ENCODE measurements around the gene NPHP4. TPM values are rescaled to one million over a fixed set of nuclear protein-coding genes. Genes with fewer than 3 reads are reported as not detected.

NPHP4 gene
- total RNA-seq, 2 donors from 2014 or later = 11.4 to 32.2 TPM

- 84% methylated on average over 8 of the region's 8 CpGs for WGBS
- Histone ChIP-seq H3K9me3 (no peaks in the 10 kb centered on the region), H3K27me3 (replicated peaks; ENCODE audit: insufficient read depth) (peaks cover 12% of the 10 kb centered on the region), H3K4me1 (replicated peaks) (no peaks in the 10 kb centered on the region), H3K27ac (no peak overlapping the region), H3K36me3 (no peaks in the 10 kb centered on the region), H3K4me3 (no peak overlapping the region)
- DNase-seq (ENCODE audit: low spot score) = no peak
- TF ChIP-seq CTCF (IDR thresholded peaks at IDR 0.05) = no peak
- no peak for TF ChIP-seq POLR2A (IDR thresholded peaks at IDR 0.05)
- no peak for TF ChIP-seq POLR2AphosphoS5 (IDR thresholded peaks at IDR 0.05)
- intact Hi-C loops (cut with DNase I) = no loop called here
Observed at GRCh38 chr1:5835179-5835562, 157.1 kb downstream of the NPHP4 start.

GRCh38 chr1:5834477-5835178, 157.6 kb downstream of the NPHP4 start:
- no peak overlapping the region for H3K4me3 ChIP-seq
- H3K27ac ChIP-seq = no peak overlapping the region
- no peak for DNase-seq (ENCODE audit: low spot score)
- H3K4me1 ChIP-seq (replicated peaks) = no peaks in the 10 kb centered on the region
- H3K9me3 ChIP-seq = no peaks in the 10 kb centered on the region
- no peak for TF ChIP-seq POLR2AphosphoS5 (IDR thresholded peaks at IDR 0.05)
- TF ChIP-seq POLR2A (IDR thresholded peaks at IDR 0.05) = no peak
- TF ChIP-seq CTCF (IDR thresholded peaks at IDR 0.05) = no peak
- WGBS = 78% methylated on average over 31 of the region's 32 CpGs
- no peaks in the 10 kb centered on the region for H3K36me3 ChIP-seq
- H3K27me3 ChIP-seq (replicated peaks; ENCODE audit: insufficient read depth) = peaks cover 12% of the 10 kb centered on the region
- intact Hi-C loops (cut with DNase I) = no loop called here

GRCh38 chr1:5833911-5834310, 158.3 kb downstream of the NPHP4 start:
- Histone ChIP-seq H3K27me3 (replicated peaks; ENCODE audit: insufficient read depth) (peaks cover 12% of the 10 kb centered on the region), H3K9me3 (no peaks in the 10 kb centered on the region), H3K4me1 (replicated peaks) (no peaks in the 10 kb centered on the region), H3K36me3 (no peaks in the 10 kb centered on the region), H3K27ac (no peak overlapping the region), H3K4me3 (no peak overlapping the region)
- DNase-seq (ENCODE audit: low spot score) = no peak
- intact Hi-C loops (cut with DNase I) = no loop called here
- WGBS = 81% methylated on average over 7 of the region's 14 CpGs
- no peak for TF ChIP-seq POLR2AphosphoS5 (IDR thresholded peaks at IDR 0.05)

- no peaks in the 10 kb centered on the region for H3K4me1 ChIP-seq (replicated peaks)
- no peaks in the 10 kb centered on the region for H3K36me3 ChIP-seq
- no peak for DNase-seq (ENCODE audit: low spot score)
- 84% methylated on average over 40 of the region's 40 CpGs for WGBS
- TF ChIP-seq POLR2A (IDR thresholded peaks at IDR 0.05) = no peak
- TF ChIP-seq POLR2AphosphoS5 (IDR thresholded peaks at IDR 0.05) = no peak
- no peak for TF ChIP-seq CTCF (IDR thresholded peaks at IDR 0.05)
- H3K27me3 ChIP-seq (replicated peaks; ENCODE audit: insufficient read depth) = peaks cover 12% of the 10 kb centered on the region
- intact Hi-C loops (cut with DNase I) = no loop called here
- no peak overlapping the region for H3K4me3 ChIP-seq
- no peaks in the 10 kb centered on the region for H3K9me3 ChIP-seq
- H3K27ac ChIP-seq = no peak overlapping the region
Observed at GRCh38 chr1:5832916-5833895, 159.0 kb downstream of the NPHP4 start.

GRCh38 chr1:5831600-5832335, 160.5 kb downstream of the NPHP4 start:
- intact Hi-C loops (cut with DNase I) = no loop called here
- no peak overlapping the region for H3K27ac ChIP-seq
- WGBS = 35% methylated on average over 10 of the region's 10 CpGs
- H3K4me3 ChIP-seq = no peak overlapping the region
- peaks cover 12% of the 10 kb centered on the region for H3K27me3 ChIP-seq (replicated peaks; ENCODE audit: insufficient read depth)
- no peaks in the 10 kb centered on the region for H3K4me1 ChIP-seq (replicated peaks)
- no peaks in the 10 kb centered on the region for H3K9me3 ChIP-seq
- TF ChIP-seq CTCF (IDR thresholded peaks at IDR 0.05) = no peak
- TF ChIP-seq POLR2A (IDR thresholded peaks at IDR 0.05) = no peak
- TF ChIP-seq POLR2AphosphoS5 (IDR thresholded peaks at IDR 0.05) = no peak
- DNase-seq (ENCODE audit: low spot score) = no peak
- H3K36me3 ChIP-seq = no peaks in the 10 kb centered on the region
